Lower lobe of right lung (tissue), 2 donors: ENCODE results near the gene CLEC1A. TPM values are rescaled to one million over a fixed set of nuclear protein-coding genes. Genes with fewer than 3 reads are reported as not detected.

ENCODE experiments used
- ATAC-seq, 2 donors: fragments of 200-7000 bp; cut with Tn5 transposase; one replicate each; pipeline ENCODE4 v1.9.1; 2020 to 2022; ENCODE audit warnings: mild to moderate bottlenecking in 2 of 2, moderate library complexity in 2 of 2
- DNase-seq: peaks from one replicate; pipeline ENCODE4 v3.0.0-alpha.2; 2020
- H3K27ac ChIP-seq: fragments of 200-600 bp; one replicate; pipeline ENCODE4 v1.8.0; 2022
- H3K27me3 ChIP-seq: fragments of 200-600 bp; one replicate; pipeline ENCODE4 v1.8.0; 2022; ENCODE audit warnings: low read depth
- H3K36me3 ChIP-seq: fragments of 200-600 bp; one replicate; pipeline ENCODE4 v1.8.0; 2022; ENCODE audit warnings: mild to moderate bottlenecking
- H3K4me1 ChIP-seq: fragments of 200-600 bp; one replicate; pipeline ENCODE4 v1.8.0; 2022
- H3K4me3 ChIP-seq: fragments of 200-600 bp; one replicate; pipeline ENCODE4 v1.8.0; 2022; ENCODE audit warnings: mild to moderate bottlenecking
- H3K9me3 ChIP-seq: fragments of 200-600 bp; one replicate; pipeline ENCODE4 v1.8.0; 2022
- CTCF ChIP-seq: fragments of 200-600 bp; IDR thresholded peaks from one replicate; pipeline ENCODE4 v1.8.0; 2022; ENCODE audit warnings: antibody characterized with exemption, mild to moderate bottlenecking
- intact Hi-C: fragments of 100-400 bp; cut with DNase I; formaldehyde crosslinking; loops from one replicate; pipeline ENCODE4 v1.11.0; 2022
- total RNA-seq: library from RNA; stranded (reverse); fragmentation: NEBNext Ultra II Directional; extraction: Animal tissue kit (Norgen Biotek cat#: 25700); gene quantifications from one replicate; pipeline ENCODE4 v1.2.1, GENCODE V29; 2021
- donor health status: DM: no; HTN: yes; CAD: no; lungs with severe emphysema.

Gene CLEC1A
- total RNA-seq, 1 donor from 2014 or later = 9.7 TPM

- DNase-seq = no peak
- Histone ChIP-seq H3K36me3 (peaks cover 5% of the 10 kb centered on the region), H3K27ac (peak overlapping the region; percentile 75), H3K27me3 (no peaks in the 10 kb centered on the region), H3K9me3 (no peaks in the 10 kb centered on the region), H3K4me3 (no peak overlapping the region), H3K4me1 (peaks cover 32% of the 10 kb centered on the region)
- no peak for TF ChIP-seq CTCF
- ATAC-seq = peak; percentile 73 to 81
- intact Hi-C loops = no loop called here
Observed at GRCh38 chr12:10068644-10069043, 30.1 kb downstream of the CLEC1A start.

- ATAC-seq = peak; percentile 41 to 72
- DNase-seq = no peak
- H3K4me3 ChIP-seq = no peak overlapping the region
Observed at GRCh38 chr12:10067942-10068341, 30.8 kb downstream of the CLEC1A start.

GRCh38 chr12:10067264-10067663 lies 31.5 kb downstream of the CLEC1A start:
- TF ChIP-seq CTCF = no peak
- no peaks in the 10 kb centered on the region for H3K9me3 ChIP-seq
- DNase-seq (no peak), ATAC-seq (peak in 1 of 2 donors; percentile 11)
- no peaks in the 10 kb centered on the region for H3K27me3 ChIP-seq
- H3K36me3 ChIP-seq = no peaks in the 10 kb centered on the region
- peak overlapping the region; percentile 75 for H3K27ac ChIP-seq
- H3K4me1 ChIP-seq = peaks cover 32% of the 10 kb centered on the region
- H3K4me3 ChIP-seq = no peak overlapping the region
- intact Hi-C loops = no loop called here

More at GRCh38 chr12:10067942-10068341, 30.8 kb downstream of the CLEC1A start:
- TF ChIP-seq CTCF = no peak
- peak overlapping the region; percentile 75 for H3K27ac ChIP-seq
- intact Hi-C loops = no loop called here
- no peaks in the 10 kb centered on the region for H3K9me3 ChIP-seq
- H3K4me1 ChIP-seq = peaks cover 32% of the 10 kb centered on the region
- H3K36me3 ChIP-seq = no peaks in the 10 kb centered on the region
- no peaks in the 10 kb centered on the region for H3K27me3 ChIP-seq

GRCh38 chr12:10065241-10065640 lies 33.5 kb downstream of the CLEC1A start:
- Histone ChIP-seq H3K27ac (no peak overlapping the region), H3K27me3 (no peaks in the 10 kb centered on the region), H3K36me3 (no peaks in the 10 kb centered on the region), H3K4me1 (peaks cover 32% of the 10 kb centered on the region), H3K9me3 (no peaks in the 10 kb centered on the region), H3K4me3 (no peak overlapping the region)
- TF ChIP-seq CTCF = no peak
- ATAC-seq (no peak), DNase-seq (no peak)
- intact Hi-C loops = no loop called here

- no peak for TF ChIP-seq CTCF
- intact Hi-C loops = no loop called here
- no peak overlapping the region for H3K4me3 ChIP-seq
- H3K27me3 ChIP-seq = no peaks in the 10 kb centered on the region
- no peaks in the 10 kb centered on the region for H3K4me1 ChIP-seq
- no peak for DNase-seq
- no peak for ATAC-seq
- no peaks in the 10 kb centered on the region for H3K9me3 ChIP-seq
- no peaks in the 10 kb centered on the region for H3K36me3 ChIP-seq
- no peak overlapping the region for H3K27ac ChIP-seq
Observed at GRCh38 chr12:10058387-10058786, 40.4 kb downstream of the CLEC1A start.
